ENCODE data around the gene CFI.

CFI gene

DNA sequence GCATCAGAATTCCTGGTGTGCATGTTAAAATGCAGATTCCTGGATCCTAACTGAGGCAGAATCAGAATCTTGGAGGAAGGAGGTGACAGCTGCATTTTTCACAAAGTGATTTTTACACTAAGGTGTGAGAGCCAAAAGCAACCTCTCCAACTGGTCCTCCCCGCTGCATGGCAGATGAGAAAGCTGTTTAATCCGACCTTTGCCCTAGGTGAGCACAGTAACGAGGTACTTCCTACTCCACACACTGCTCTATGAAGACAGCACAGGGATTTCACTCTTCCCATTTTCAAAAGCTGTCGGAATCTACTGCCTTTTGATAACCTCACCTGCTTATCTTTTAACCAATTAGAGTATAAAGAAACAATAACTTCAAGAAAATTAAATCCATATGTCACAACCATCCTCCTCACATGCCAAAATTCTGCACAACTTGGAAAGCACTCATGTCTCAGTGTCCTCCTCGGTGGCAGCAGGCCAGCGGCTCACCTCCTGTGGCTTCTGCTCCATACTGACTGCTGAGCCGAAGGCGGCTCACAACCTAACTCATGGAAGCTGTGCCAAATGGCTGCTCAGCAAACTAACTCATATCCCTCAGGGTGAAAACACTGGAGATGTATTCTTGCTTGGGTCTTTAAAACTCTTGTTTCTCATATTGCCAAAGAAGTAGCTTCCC is 102.1 kb downstream of the CFI start:
- in situ Hi-C loops (cut with HindIII; ENCODE audit: low sequenced_read_pairs): no loop called here

DNA sequence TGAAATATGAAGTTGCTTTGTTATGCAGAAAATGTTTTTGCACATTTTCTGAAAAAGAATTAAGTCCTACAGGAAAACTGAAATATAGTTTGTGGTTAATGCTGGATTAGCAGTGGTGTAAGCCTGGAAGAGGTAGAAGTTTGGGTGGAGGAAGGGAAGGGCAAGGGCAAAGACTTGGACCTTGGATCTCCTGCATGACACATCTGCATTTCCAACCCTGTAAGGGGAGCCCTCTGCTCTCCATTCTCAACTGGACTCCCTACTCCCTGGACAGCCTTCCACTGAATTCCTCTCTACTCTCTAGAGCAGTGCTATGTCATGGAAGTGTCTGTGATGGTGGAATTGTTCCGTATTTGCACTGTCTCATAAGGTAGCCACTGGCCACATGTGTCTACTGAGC is 103.1 kb downstream of the CFI start:
- in situ Hi-C loops (cut with HindIII; ENCODE audit: low sequenced_read_pairs): no loop called here

DNA sequence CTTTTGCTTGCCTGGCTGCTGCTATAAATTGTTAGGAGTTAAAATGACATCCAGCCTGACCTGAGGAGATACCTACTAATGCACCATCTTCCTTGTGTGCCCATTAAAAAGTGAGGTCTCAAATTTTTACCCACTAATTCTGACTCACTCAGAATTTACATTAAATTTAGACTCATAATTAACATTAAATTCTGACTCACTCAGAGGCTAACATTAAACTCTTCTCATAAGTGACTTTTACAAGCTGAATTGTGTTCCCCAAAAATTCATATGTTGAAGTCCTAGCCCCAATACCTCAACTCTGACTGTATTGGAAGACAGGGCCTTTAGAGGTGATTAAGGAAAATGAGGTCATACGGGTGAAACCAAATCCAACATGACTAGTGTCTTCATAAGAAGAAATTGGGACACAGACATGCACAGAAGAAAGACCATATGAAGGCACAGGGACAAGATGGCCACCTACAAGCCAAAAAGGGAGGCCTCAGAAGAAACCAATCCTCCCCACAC is 110.3 kb downstream of the CFI start:
- in situ Hi-C loops (cut with HindIII; ENCODE audit: low sequenced_read_pairs): no loop called here
